Endothelial cell of umbilical vein (primary cell): ENCODE measurements around the gene KCNA2. TPM values are rescaled to one million over a fixed set of nuclear protein-coding genes. Genes with fewer than 3 reads are reported as not detected.

Source experiments
- BruUV-seq: library from RNA; stranded (reverse); fragments of 400-500 nt; replicated peaks from 2 replicates; lab custom pipeline; 2021; lab: Mats Ljungman, UMichigan
- CTCF ChIA-PET: fragments of 300-600, 350-600 bp; sonication (Branson Sonifier 250); formaldehyde crosslinking; loops from one replicate; lab custom pipeline; 2021; ENCODE audit warnings: antibody characterized with exemption, inconsistent platforms; lab: Charles Lee
- POLR2A ChIA-PET: fragments of 300-600, 350-600 bp; sonication (Branson Sonifier 250); formaldehyde crosslinking; loops from one replicate; lab custom pipeline; 2021; ENCODE audit warnings: antibody characterized with exemption, inconsistent platforms; lab: Charles Lee
- DNase-seq: peaks from one replicate; pipeline ENCODE4 v3.0.0-alpha.2; 2011; ENCODE audit warnings: low read depth, low spot score
- FAIRE-seq: peaks from 2 replicates; lab custom pipeline; 2011; peaks lifted over from hg19 to GRCh38; lab: Jason Lieb, UNC
- H2AFZ ChIP-seq: 2 replicates; pipeline ENCODE4 v1.6.0; 2012; ENCODE audit warnings: low read depth, low read length, control low read depth, inconsistent platforms
- H3K27ac ChIP-seq: 2 replicates; pipeline ENCODE4 v1.5.1; 2011; ENCODE audit warnings: low read depth, mild to moderate bottlenecking, control low read depth, low read length, moderate library complexity; ENCODE audit not compliant: insufficient read depth
- H3K27me3 ChIP-seq, 2 experiments: 2 replicates each; pipeline versions ENCODE4 v1.6.0 to v1.6.1; 2011; ENCODE audit warnings: low read length in 2 of 2, mixed read lengths in 1 of 2; ENCODE audit not compliant: control insufficient read depth in 2 of 2, insufficient read depth in 2 of 2
- H3K36me3 ChIP-seq, 2 experiments: 2 replicates in 1 of 2; 3 replicates in 1 of 2; pipeline ENCODE4 v1.5.1; 2011; ENCODE audit warnings: low read length in 2 of 2, mild to moderate bottlenecking in 1 of 2, moderate library complexity in 1 of 2; ENCODE audit not compliant: control insufficient read depth in 2 of 2, insufficient read depth in 2 of 2; ENCODE audit errors: extremely low read depth in 1 of 2
- H3K4me1 ChIP-seq: 3 replicates; pipeline ENCODE4 v1.5.1; 2011; ENCODE audit warnings: mild to moderate bottlenecking, low read length; ENCODE audit not compliant: control insufficient read depth, insufficient read depth; ENCODE audit errors: extremely low read depth
- H3K4me2 ChIP-seq: 2 replicates; pipeline ENCODE4 v1.6.1; 2011; ENCODE audit warnings: low read length, control low read depth, mixed read lengths; ENCODE audit not compliant: insufficient read depth
- H3K4me3 ChIP-seq, 3 experiments: fragments of 200-600 bp in 1 of 3; sonication (generic), shearing (Covaris generic) in 1 of 3; replicated peaks in 1 of 3; 2 replicates each; pipeline ENCODE4 v1.5.1; 2011 to 2016; ENCODE audit warnings: control low read depth in 3 of 3, low read length in 3 of 3, mild to moderate bottlenecking in 2 of 3, inconsistent platforms in 1 of 3, low read depth in 1 of 3, moderate library complexity in 1 of 3; ENCODE audit not compliant: insufficient read depth in 1 of 3
- H3K79me2 ChIP-seq: 2 replicates; pipeline ENCODE4 v1.6.0; 2012; ENCODE audit warnings: low read length, inconsistent platforms; ENCODE audit not compliant: control insufficient read depth, insufficient read depth
- H3K9ac ChIP-seq: replicated peaks from 2 replicates; pipeline ENCODE3; 2011; ENCODE audit warnings: low read length, control low read depth; ENCODE audit not compliant: insufficient read depth; ENCODE audit errors: extremely low read depth
- H3K9me1 ChIP-seq: replicated peaks from 3 replicates; pipeline ENCODE4 v1.6.0; 2011; ENCODE audit warnings: mild to moderate bottlenecking, low read length; ENCODE audit not compliant: control insufficient read depth, insufficient read depth; ENCODE audit errors: extremely low read depth
- H3K9me3 ChIP-seq: replicated peaks from 2 replicates; pipeline ENCODE4 v1.5.1; 2012; ENCODE audit warnings: low read length, inconsistent platforms; ENCODE audit not compliant: control insufficient read depth, insufficient read depth
- H4K20me1 ChIP-seq: replicated peaks from 2 replicates; pipeline ENCODE3; 2011; ENCODE audit warnings: mild to moderate bottlenecking, low read length; ENCODE audit not compliant: control insufficient read depth, insufficient read depth; ENCODE audit errors: extremely low read depth
- CTCF ChIP-seq, 2 donors: IDR thresholded peaks; 1 replicate in 1 of 2; 2 replicates in 1 of 2; pipeline ENCODE4 v1.5.1; 2011; ENCODE audit warnings: low read length in 2 of 2, mild to moderate bottlenecking in 2 of 2, moderate library complexity in 2 of 2, control low read depth in 1 of 2, inconsistent platforms in 1 of 2, low read depth in 1 of 2; ENCODE audit not compliant: insufficient read depth in 1 of 2; ENCODE audit errors: extremely low read depth in 1 of 2
- EZH2 ChIP-seq: IDR thresholded peaks from 2 replicates; pipeline ENCODE4 v1.6.1; 2012; ENCODE audit warnings: borderline replicate concordance, low read depth, mild to moderate bottlenecking, moderate library complexity, low read length, inconsistent platforms; ENCODE audit not compliant: severe bottlenecking
- FOS ChIP-seq: IDR thresholded peaks from 2 replicates; pipeline ENCODE4 v1.6.1; 2011; ENCODE audit warnings: mild to moderate bottlenecking, low read length, moderate library complexity, borderline replicate concordance; ENCODE audit not compliant: insufficient read depth
- GATA2 ChIP-seq: IDR thresholded peaks from 2 replicates; pipeline ENCODE4 v1.7.0; 2011; ENCODE audit warnings: low read depth, mild to moderate bottlenecking, moderate library complexity, mixed read lengths, low read length; ENCODE audit not compliant: insufficient read length, insufficient read depth
- JUN ChIP-seq: IDR thresholded peaks from 2 replicates; pipeline ENCODE4 v1.6.1; 2011; ENCODE audit warnings: borderline replicate concordance, low read depth; ENCODE audit not compliant: insufficient read length, insufficient read depth
- MYC ChIP-seq: IDR thresholded peaks from one replicate; pipeline ENCODE4 v1.6.1; 2011; ENCODE audit warnings: mild to moderate bottlenecking, low read depth, low read length
- POLR2A ChIP-seq: IDR thresholded peaks from 2 replicates; pipeline ENCODE4 v1.6.1; 2012; ENCODE audit warnings: low read depth, mild to moderate bottlenecking, control low read depth, low read length
- POLR2AphosphoS5 ChIP-seq: IDR thresholded peaks from 2 replicates; pipeline ENCODE4 v1.6.1; 2012; ENCODE audit warnings: low read depth, mild to moderate bottlenecking, control low read depth, low read length, moderate library complexity; ENCODE audit not compliant: insufficient read depth
- dilution Hi-C: fragments of 300-500 bp; cut with MboI; formaldehyde crosslinking; loops from one replicate; pipeline ENCODE4 v1.15.0; 2019; ENCODE audit warnings: low sequenced_read_pairs; ENCODE audit not compliant: extremely low pct_ligation_motif_present
- intact Hi-C: fragments of 100-400 bp; cut with micrococcal nuclease; formaldehyde crosslinking; loops from one replicate; pipeline ENCODE4 v1.10.0; 2022
- polyA plus RNA-seq, 4 experiments: library from polyadenylated mRNA; depleted of rRNA in 3 of 4; stranded (reverse) in 3 of 4; unstranded in 1 of 4; fragments of >200 nt; gene quantifications; 2 replicates each; pipeline versions ENCODE4 v1.2.1 to v1.2.3, GENCODE V29; 2011 to 2012; ENCODE audit warnings: missing spikeins in 1 of 4
- total RNA-seq: library from RNA; stranded (reverse); gene quantifications from 2 replicates; pipeline ENCODE4 v1.2.3, GENCODE V29; 2021
- TF ChIP-seq, protein P1 (sequence below): IDR thresholded peaks from 2 replicates; pipeline ENCODE4 v1.6.1; 2011; ENCODE audit not compliant: insufficient read depth, insufficient read length

The KCNA2 gene
- total and polyA plus RNA-seq, 2 donors (not counting 3 experiments of a cell fraction or from before 2014, with no cell fraction given): not detected

DNA sequence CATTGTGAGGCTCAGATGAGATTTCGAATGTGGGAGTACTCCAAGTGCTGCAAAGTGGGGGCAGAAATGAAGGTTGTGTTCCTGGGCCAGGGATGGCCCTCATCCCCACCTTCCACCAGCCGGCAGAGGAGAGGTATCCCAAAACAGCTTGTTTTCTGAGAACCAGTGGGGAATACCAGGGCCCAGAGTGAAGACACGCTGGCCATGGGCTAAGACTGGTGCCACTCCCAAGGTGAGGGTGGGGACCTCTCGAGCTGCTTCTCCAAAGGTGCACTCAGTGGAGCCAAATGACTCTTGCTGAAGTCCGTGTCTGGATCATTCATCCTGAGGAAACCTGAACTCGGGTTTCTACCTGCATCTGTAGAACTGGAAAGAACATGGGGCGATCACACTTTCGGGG, 22.1 kb downstream of the KCNA2 start:
- dilution Hi-C loops (no loop called here), intact Hi-C loops (no loop called here)
- no peaks in the 10 kb centered on the region for H4K20me1 ChIP-seq
- no peaks in the 10 kb centered on the region for H3K9me1 ChIP-seq
- no peaks in the 10 kb centered on the region for H3K9me3 ChIP-seq
- no peak overlapping the region for H3K27ac ChIP-seq
- TF ChIP-seq GATA2 (no peak), FOS (no peak), POLR2A (no peak), EZH2 (no peak), MYC (no peak), POLR2AphosphoS5 (no peak), JUN (no peak), CTCF (IDR thresholded peaks at IDR 0.05; ENCODE audit: extremely low read depth in 1 of 2, insufficient read depth in 1 of 2, low read depth in 1 of 2, low read length in 2 of 2) (no peak)
- TF ChIP-seq, protein P1, sequence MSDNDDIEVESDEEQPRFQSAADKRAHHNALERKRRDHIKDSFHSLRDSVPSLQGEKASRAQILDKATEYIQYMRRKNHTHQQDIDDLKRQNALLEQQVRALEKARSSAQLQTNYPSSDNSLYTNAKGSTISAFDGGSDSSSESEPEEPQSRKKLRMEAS: no peak
- no peak overlapping the region for H3K4me2 ChIP-seq
- no peak for DNase-seq
- no peaks in the 10 kb centered on the region for H3K4me1 ChIP-seq
- ChIA-PET CTCF (no interaction called here), POLR2A (no interaction called here)
- no peaks in the 10 kb centered on the region for H3K79me2 ChIP-seq
- no peak overlapping the region for H3K9ac ChIP-seq
- no peaks in the 10 kb centered on the region for H3K36me3 ChIP-seq
- H2AFZ ChIP-seq: no peak overlapping the region
- H3K27me3 ChIP-seq: no peaks in the 10 kb centered on the region
- FAIRE-seq: no peak
- BruUV-seq: no TSS peak
- H3K4me3 ChIP-seq: no peak overlapping the region
